Right lobe of liver (tissue), 6 donors: ENCODE measurements around the gene SLC44A2. TPM values are rescaled to one million over a fixed set of nuclear protein-coding genes. Genes with fewer than 3 reads are reported as not detected.

Source experiments
- ATAC-seq, 4 donors: fragments of 200-7000 bp; cut with Tn5 transposase; one replicate each; pipeline ENCODE4 v1.9.1; 2020; ENCODE audit warnings: mild to moderate bottlenecking in 4 of 4, moderate library complexity in 4 of 4
- DNase-seq, 3 donors: peaks; one replicate each; pipeline ENCODE4 v3.0.0-alpha.2; 2020
- H3K27ac ChIP-seq, 3 donors: fragments of 200-600 bp; one replicate each; pipeline ENCODE4 v1.8.0; 2022
- H3K27me3 ChIP-seq, 2 donors: fragments of 200-600 bp; one replicate each; pipeline ENCODE4 v1.8.0; 2022
- H3K36me3 ChIP-seq, 4 donors: fragments of 200-600 bp; sonication (generic) in 1 of 4; one replicate each; pipeline versions ENCODE4 v1.5.1 to v1.8.0; 2017 to 2022; ENCODE audit warnings: control low read depth in 1 of 4
- H3K4me1 ChIP-seq, 4 donors: fragments of 200-600 bp; sonication (generic) in 1 of 4; one replicate each; pipeline versions ENCODE4 v1.5.1 to v1.8.0; 2017 to 2022; ENCODE audit warnings: control low read depth in 1 of 4
- H3K4me3 ChIP-seq, 3 donors: fragments of 200-600 bp; one replicate each; pipeline ENCODE4 v1.8.0; 2022
- H3K9me3 ChIP-seq, 4 donors: fragments of 200-600 bp; sonication (generic) in 1 of 4; one replicate each; pipeline versions ENCODE4 v1.5.1 to v1.8.0; 2017 to 2022; ENCODE audit warnings: control low read depth in 1 of 4
- POLR2A ChIP-seq: fragments of 450-650 bp; IDR thresholded peaks from one replicate; pipeline ENCODE4 v1.6.1; 2017; ENCODE audit warnings: antibody characterized with exemption, mild to moderate bottlenecking
- WGBS: methylation state at CpG from one replicate; pipeline ENCODE4 v1.1.6; 2018; ENCODE audit warnings: low coverage, low lambda C conversion rate; ENCODE audit not compliant: insufficient coverage; ENCODE audit errors: missing lambda C conversion rate; 5-methylcytosine and 5-hydroxymethylcytosine counted together
- intact Hi-C, 2 donors: fragments of 100-400 bp; cut with DNase I; formaldehyde crosslinking; loops; one replicate each; pipeline versions ENCODE4 v1.11.2 to v1.14.1; 2022
- total RNA-seq, 6 experiments: library from RNA; depleted of rRNA in 2 of 6; stranded (reverse); fragments of >200 nt in 2 of 6; fragmentation: NEBNext Ultra II Directional in 3 of 6; extraction: Animal tissue kit (Norgen Biotek cat#: 25700) in 3 of 6; gene quantifications; one replicate each; pipeline versions ENCODE4 v1.1.0 to v1.2.4, GENCODE V29; 2016 to 2023
- TF ChIP-seq, protein P1 (sequence below), 4 donors: fragments of 200-600 bp in 3 of 4; fragments of 450-650 bp in 1 of 4; IDR thresholded peaks; one replicate each; pipeline versions ENCODE4 v1.5.1 to v1.8.0; 2016 to 2022; ENCODE audit warnings: antibody characterized with exemption in 4 of 4, mild to moderate bottlenecking in 2 of 4
- donor health status: DM: no; HTN: yes; CAD: no.
- donor health status: DM: no; HTN: no; CAD: no.
- donor health status: DM: no; HTN: no; CAD: no.
- donor health status: DM: no; HTN: yes; CAD: no.
- donor health status: DM: no; HTN: yes; CAD: no.

Gene SLC44A2
- total RNA-seq, 6 experiments from 2014 or later, result 11.7 to 18.5 (median 15.6) TPM

DNA sequence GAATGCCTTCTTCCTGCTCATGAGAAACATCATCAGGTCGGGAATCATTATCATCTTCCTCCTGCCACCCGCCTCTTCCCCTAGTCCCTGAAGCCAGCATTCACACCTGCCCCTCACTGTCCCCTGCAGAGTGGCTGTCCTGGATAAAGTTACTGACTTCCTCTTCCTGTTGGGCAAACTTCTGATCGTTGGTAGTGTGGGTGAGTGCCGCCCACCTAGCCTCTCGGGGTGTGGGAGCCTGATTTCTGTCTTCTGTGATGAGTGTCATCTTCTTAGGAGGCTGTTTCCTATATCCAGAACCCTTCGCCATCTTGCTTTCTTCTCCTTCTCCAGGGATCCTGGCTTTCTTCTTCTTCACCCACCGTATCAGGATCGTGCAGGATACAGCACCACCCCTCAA lies 12.5 kb downstream of the SLC44A2 start:
- no peak for TF ChIP-seq POLR2A
- TF ChIP-seq, protein P1, sequence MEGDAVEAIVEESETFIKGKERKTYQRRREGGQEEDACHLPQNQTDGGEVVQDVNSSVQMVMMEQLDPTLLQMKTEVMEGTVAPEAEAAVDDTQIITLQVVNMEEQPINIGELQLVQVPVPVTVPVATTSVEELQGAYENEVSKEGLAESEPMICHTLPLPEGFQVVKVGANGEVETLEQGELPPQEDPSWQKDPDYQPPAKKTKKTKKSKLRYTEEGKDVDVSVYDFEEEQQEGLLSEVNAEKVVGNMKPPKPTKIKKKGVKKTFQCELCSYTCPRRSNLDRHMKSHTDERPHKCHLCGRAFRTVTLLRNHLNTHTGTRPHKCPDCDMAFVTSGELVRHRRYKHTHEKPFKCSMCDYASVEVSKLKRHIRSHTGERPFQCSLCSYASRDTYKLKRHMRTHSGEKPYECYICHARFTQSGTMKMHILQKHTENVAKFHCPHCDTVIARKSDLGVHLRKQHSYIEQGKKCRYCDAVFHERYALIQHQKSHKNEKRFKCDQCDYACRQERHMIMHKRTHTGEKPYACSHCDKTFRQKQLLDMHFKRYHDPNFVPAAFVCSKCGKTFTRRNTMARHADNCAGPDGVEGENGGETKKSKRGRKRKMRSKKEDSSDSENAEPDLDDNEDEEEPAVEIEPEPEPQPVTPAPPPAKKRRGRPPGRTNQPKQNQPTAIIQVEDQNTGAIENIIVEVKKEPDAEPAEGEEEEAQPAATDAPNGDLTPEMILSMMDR (IDR thresholded peaks at IDR 0.05), result no peak
- peaks cover 0 to 15% (median 0%) of the 10 kb centered on the region in 4 donors for H3K36me3 ChIP-seq
- no peaks in the 10 kb centered on the region for H3K9me3 ChIP-seq
- intact Hi-C loops, result no loop called here
- peaks cover 0 to 7% (median 0%) of the 10 kb centered on the region in 4 donors for H3K4me1 ChIP-seq
- no peak overlapping the region for H3K27ac ChIP-seq
- 56% methylated on average over 8 of the region's 8 CpGs for WGBS
- H3K4me3 ChIP-seq, result no peak overlapping the region
- H3K27me3 ChIP-seq, result no peaks in the 10 kb centered on the region
- DNase-seq (no peak), ATAC-seq (no peak)

DNA sequence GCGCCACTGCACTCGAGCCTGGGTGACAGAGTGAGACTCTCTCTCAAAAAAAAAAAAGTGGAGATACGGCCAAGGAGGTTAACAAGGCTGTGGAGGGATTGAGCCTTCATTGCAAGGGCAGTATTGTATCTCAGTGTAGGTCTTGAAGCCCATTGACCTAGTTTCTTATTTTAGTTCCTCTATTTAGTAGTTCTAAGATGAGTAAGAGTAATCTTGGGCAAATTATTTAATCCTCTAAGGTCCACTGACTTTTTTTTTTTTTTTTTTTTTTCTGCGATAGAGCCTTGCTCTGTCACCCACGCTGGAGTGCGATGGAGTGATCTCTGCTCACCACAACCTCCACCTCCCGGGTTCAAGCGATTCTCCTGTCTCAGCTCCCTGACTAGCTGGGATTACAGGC lies 14.5 kb downstream of the SLC44A2 start:
- peak in 1 of 4 donors; percentile 26 for ATAC-seq
- intact Hi-C loops, result loop anchor here in 1 of 2 donors (5.0 kb wide), 1 partner anchor 58 kb away; no protein-coding TSS in a partner anchor
- Histone ChIP-seq H3K4me3 (no peak overlapping the region), H3K27me3 (no peaks in the 10 kb centered on the region), H3K4me1 (peaks cover 0 to 7% (median 0%) of the 10 kb centered on the region in 4 donors), H3K36me3 (peaks cover 0 to 15% (median 0%) of the 10 kb centered on the region in 4 donors), H3K27ac (no peak overlapping the region), H3K9me3 (no peaks in the 10 kb centered on the region)
- DNase-seq, result no peak
- 71% methylated on average over 7 of the region's 8 CpGs for WGBS
- TF ChIP-seq, protein P1 (IDR thresholded peaks at IDR 0.05), result no peak
- TF ChIP-seq POLR2A, result no peak

DNA sequence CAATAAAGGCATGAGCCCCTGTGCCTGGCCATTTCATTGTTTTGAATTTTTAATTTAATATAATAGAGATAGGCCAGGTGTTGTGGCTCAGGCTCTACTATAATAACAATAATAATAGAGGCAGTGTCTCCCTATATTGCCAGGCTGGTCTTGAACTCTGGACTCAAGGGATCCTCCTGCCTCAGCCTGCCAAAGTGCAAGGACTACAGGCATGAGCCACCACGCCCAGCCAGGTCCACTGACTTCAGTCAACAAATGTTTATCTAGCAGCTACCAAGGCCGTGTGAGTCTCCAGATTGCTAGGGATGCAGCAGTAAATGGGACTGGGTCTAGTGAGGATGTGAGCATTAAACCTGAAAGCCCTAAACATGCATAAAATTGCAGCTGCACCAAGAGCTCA lies 15.0 kb downstream of the SLC44A2 start:
- peaks cover 0 to 15% (median 0%) of the 10 kb centered on the region in 4 donors for H3K36me3 ChIP-seq
- H3K27ac ChIP-seq, result no peak overlapping the region
- no peaks in the 10 kb centered on the region for H3K27me3 ChIP-seq
- intact Hi-C loops, result loop anchor here in 1 of 2 donors (5.0 kb wide), 1 partner anchor 58 kb away; no protein-coding TSS in a partner anchor
- no peak for ATAC-seq
- WGBS, result no CpG with 5 or more reads among the region's 2 CpGs
- no peak for DNase-seq
- H3K4me1 ChIP-seq, result peaks cover 0 to 7% (median 0%) of the 10 kb centered on the region in 4 donors
- no peak overlapping the region for H3K4me3 ChIP-seq
- H3K9me3 ChIP-seq, result no peaks in the 10 kb centered on the region
- TF ChIP-seq, protein P1 (IDR thresholded peaks at IDR 0.05), result no peak
- TF ChIP-seq POLR2A, result no peak

DNA sequence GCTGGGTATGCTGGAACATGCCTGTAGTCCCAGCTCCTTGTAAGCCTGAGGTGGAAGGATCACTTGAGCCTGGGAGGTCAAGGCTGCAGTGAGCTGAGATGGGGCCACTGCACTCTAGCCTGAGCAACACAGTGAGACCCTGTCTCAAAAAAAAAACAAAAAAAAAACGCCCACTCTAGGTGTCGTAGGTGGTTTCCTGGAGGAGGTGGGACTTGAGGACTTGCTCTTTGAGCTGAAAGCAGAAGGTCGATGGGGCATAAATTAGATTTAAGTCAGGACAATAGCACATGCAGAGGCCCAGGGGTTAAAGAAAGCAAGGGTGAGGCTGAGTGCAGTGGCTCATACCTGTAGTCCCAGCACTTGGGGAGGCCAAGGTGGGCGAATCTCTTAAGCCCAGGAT lies 15.9 kb downstream of the SLC44A2 start:
- Histone ChIP-seq H3K9me3 (no peaks in the 10 kb centered on the region), H3K27ac (no peak overlapping the region), H3K36me3 (peaks cover 0 to 15% (median 0%) of the 10 kb centered on the region in 4 donors), H3K4me1 (peaks cover 0 to 7% (median 0%) of the 10 kb centered on the region in 4 donors), H3K27me3 (no peaks in the 10 kb centered on the region), H3K4me3 (no peak overlapping the region)
- TF ChIP-seq, protein P1 (IDR thresholded peaks at IDR 0.05), result no peak
- TF ChIP-seq POLR2A, result no peak
- no peak for DNase-seq
- intact Hi-C loops, result loop anchor here in 1 of 2 donors (5.0 kb wide), 1 partner anchor 59 kb away; no protein-coding TSS in a partner anchor
- ATAC-seq, result no peak
- WGBS, result 68% methylated on average over 4 of the region's 4 CpGs
